Muscle layer of duodenum (tissue), 2 donors: ENCODE measurements around the gene CPB2.

Experiments
- H3K27ac ChIP-seq: one replicate; pipeline ENCODE4 v1.7.0; 2013; ENCODE audit warnings: mild to moderate bottlenecking, low read length
- H3K27me3 ChIP-seq: one replicate; pipeline ENCODE4 v1.7.0; 2013; ENCODE audit warnings: low read depth, mild to moderate bottlenecking, control low read depth, low read length
- H3K36me3 ChIP-seq, 2 donors: one replicate each; pipeline ENCODE4 v1.7.0; 2013; ENCODE audit warnings: low read length in 2 of 2, control low read depth in 1 of 2, mild to moderate bottlenecking in 1 of 2; ENCODE audit not compliant: insufficient read depth in 2 of 2, control insufficient read depth in 1 of 2
- H3K4me1 ChIP-seq, 2 donors: one replicate each; pipeline ENCODE4 v1.7.0; 2013; ENCODE audit warnings: low read length in 2 of 2, mild to moderate bottlenecking in 2 of 2, control low read depth in 1 of 2, moderate library complexity in 1 of 2; ENCODE audit not compliant: insufficient read depth in 2 of 2, control insufficient read depth in 1 of 2
- H3K4me3 ChIP-seq, 2 donors: one replicate each; pipeline ENCODE4 v1.7.0; 2013; ENCODE audit warnings: low read length in 2 of 2, low read depth in 1 of 2, mild to moderate bottlenecking in 1 of 2
- H3K9me3 ChIP-seq, 2 donors: one replicate each; pipeline ENCODE4 v1.7.0; 2013; ENCODE audit warnings: low read length in 2 of 2, control low read depth in 1 of 2, mild to moderate bottlenecking in 1 of 2; ENCODE audit not compliant: control insufficient read depth in 1 of 2
- donor health status: healthy.

The CPB2 gene

GRCh38 chr13:46041419-46041839, 63.4 kb downstream of the CPB2 start:
- Histone ChIP-seq H3K27me3 (no peaks in the 10 kb centered on the region), H3K9me3 (no peaks in the 10 kb centered on the region), H3K4me1 (no peaks in the 10 kb centered on the region), H3K4me3 (no peak overlapping the region), H3K36me3 (peaks cover 12 to 19% of the 10 kb centered on the region in 2 donors), H3K27ac (no peak overlapping the region)

GRCh38 chr13:46040763-46041162, 64.1 kb downstream of the CPB2 start:
- Histone ChIP-seq H3K4me1 (no peaks in the 10 kb centered on the region), H3K36me3 (peaks cover 12 to 24% of the 10 kb centered on the region in 2 donors), H3K4me3 (no peak overlapping the region), H3K27ac (no peak overlapping the region), H3K27me3 (no peaks in the 10 kb centered on the region), H3K9me3 (no peaks in the 10 kb centered on the region)

DNA sequence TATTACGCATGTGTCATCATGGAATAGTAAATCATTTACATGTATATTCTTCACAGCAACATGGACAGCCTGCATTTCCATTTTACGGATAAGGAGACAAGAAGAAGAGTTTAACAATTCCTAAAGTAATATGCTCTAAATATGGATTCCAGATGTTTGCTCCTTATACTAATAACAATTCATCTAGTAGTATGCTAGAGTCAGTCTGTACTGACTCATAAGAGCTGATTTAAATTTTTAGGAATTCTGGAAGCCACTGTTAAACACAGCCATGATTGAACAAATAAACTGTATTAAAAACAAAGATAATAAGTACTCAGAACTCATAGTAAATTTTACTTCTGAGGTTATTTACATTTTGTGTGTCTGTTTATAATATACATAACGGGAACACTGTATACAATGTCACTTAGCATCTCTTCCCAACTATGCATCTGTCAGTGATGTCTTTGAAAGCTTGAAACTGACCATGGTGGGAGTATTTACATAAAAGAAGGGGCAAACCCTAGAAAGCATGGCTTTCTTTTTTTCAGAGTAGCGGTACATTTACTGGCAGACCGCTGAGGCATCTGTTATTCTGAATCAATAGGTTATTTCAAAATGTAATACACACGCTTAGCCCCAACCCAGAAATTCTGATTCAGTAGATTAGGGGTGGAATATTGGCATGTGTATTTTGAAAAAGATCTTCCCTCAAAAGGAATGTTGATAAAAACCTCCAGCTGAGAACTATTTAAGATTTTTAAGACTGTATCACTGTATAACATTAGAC, 65.2 kb downstream of the CPB2 start:
- H3K36me3 ChIP-seq, result peaks cover 12 to 26% of the 10 kb centered on the region in 2 donors
- no peaks in the 10 kb centered on the region for H3K27me3 ChIP-seq
- no peak overlapping the region for H3K4me3 ChIP-seq
- H3K27ac ChIP-seq, result no peak overlapping the region
- H3K4me1 ChIP-seq, result no peaks in the 10 kb centered on the region
- H3K9me3 ChIP-seq, result no peaks in the 10 kb centered on the region

DNA sequence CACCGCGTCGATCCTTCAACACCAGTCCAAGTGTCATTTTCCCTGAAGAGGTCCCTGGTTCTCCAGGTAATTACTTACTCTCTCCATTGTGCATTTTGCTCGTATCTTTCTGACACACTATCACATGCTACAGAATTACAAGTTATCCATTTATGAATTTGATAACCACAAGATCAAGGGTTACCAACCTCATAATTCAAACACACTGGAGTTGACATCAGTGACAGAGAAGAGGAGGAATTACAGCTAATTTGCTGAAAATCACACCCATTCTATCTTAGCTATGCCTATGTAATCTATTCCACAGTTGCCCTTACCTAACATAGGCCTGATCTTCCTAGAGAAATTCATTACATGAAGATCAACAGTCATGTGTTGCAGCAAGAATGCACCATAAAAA, 66.5 kb downstream of the CPB2 start:
- Histone ChIP-seq H3K4me1 (no peaks in the 10 kb centered on the region), H3K27me3 (no peaks in the 10 kb centered on the region)

GRCh38 chr13:46035066-46035465, 69.8 kb downstream of the CPB2 start:
- Histone ChIP-seq H3K9me3 (peaks cover 0 to 6% of the 10 kb centered on the region in 2 donors), H3K4me1 (no peaks in the 10 kb centered on the region), H3K36me3 (peaks cover 8 to 24% of the 10 kb centered on the region in 2 donors), H3K27ac (no peak overlapping the region), H3K4me3 (no peak overlapping the region), H3K27me3 (no peaks in the 10 kb centered on the region)

More for the DNA sequence above, 66.5 kb downstream of the CPB2 start:
- peaks cover 12 to 26% of the 10 kb centered on the region in 2 donors for H3K36me3 ChIP-seq
- H3K4me3 ChIP-seq, result no peak overlapping the region
- H3K27ac ChIP-seq, result no peak overlapping the region
- H3K9me3 ChIP-seq, result no peaks in the 10 kb centered on the region

GRCh38 chr13:46032341-46032740, 72.5 kb downstream of the CPB2 start:
- Histone ChIP-seq H3K4me1 (no peaks in the 10 kb centered on the region), H3K36me3 (peaks cover 3 to 13% of the 10 kb centered on the region in 2 donors), H3K27ac (no peak overlapping the region), H3K4me3 (no peak overlapping the region), H3K27me3 (no peaks in the 10 kb centered on the region), H3K9me3 (peaks cover 0 to 6% of the 10 kb centered on the region in 2 donors)

DNA sequence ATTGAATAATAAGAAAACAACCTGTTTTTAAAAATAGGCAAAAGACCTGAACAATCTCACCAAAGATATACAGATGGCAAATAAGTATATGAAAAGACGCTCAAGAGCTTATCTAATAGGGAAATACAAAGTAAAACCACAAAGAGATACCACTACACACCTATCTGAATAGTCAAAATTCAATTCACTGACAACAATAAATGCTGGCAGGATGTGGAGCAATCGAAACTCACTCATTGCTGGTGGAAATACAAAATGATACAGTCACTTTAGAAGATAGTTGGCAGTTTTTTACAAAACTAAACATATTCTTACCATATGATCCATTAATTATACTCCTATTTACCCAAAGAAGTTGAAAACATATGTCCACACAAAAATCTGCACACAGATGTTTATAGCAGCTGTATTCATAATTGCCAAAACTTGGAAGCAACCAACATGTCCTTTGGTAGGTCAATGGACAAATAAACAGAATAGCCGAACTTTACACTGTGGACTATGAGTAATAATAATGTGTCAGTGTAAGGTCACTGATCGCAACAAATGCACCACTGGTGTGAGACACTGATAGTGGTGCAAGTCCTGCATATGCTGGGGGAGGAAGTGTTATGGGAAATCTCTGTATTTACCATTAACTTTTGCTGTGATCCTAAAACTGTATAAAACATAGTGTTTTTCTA, 73.1 kb downstream of the CPB2 start:
- Histone ChIP-seq H3K9me3 (peaks cover 0 to 6% of the 10 kb centered on the region in 2 donors), H3K4me1 (no peaks in the 10 kb centered on the region), H3K27me3 (no peaks in the 10 kb centered on the region), H3K36me3 (peaks cover 3 to 13% of the 10 kb centered on the region in 2 donors), H3K4me3 (no peak overlapping the region), H3K27ac (no peak overlapping the region)

DNA sequence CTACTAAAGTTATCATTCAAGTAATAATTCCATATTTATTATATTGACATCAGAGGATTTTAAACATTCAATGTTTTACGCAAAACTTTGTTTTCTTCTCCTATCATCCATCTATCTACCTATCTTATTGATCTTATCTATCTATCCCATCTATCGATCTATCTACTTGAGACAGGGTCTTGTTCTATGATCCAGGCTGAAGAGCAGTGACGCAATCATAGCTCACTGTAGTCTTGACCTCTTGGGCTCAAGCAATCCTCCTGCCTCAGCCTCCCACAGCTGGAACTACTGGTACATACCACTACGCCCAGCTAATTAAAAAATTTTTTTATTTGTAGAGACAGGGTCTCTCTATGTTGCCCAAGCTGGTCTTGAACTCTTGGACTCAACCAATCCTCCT, 79.7 kb downstream of the CPB2 start:
- Histone ChIP-seq H3K27ac (no peak overlapping the region), H3K27me3 (no peaks in the 10 kb centered on the region)

DNA sequence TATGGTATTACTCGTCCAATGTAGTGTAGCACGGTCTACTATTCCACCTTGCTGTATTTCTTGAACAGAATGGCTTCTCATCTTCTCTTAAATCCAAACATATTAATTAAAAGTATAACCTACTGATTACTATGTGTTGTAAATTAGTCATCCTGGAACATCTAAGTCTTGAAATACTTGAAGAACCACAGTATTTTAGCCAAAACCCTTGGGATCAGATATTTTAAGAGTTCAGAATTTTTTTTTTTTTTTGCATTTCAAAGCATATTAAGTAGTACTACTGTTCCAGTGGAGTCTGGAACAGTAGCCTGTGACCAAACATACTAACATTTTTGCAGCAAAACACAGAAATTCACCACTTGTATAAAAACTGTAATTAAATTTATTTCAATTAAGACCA, 82.4 kb downstream of the CPB2 start:
- no peak overlapping the region for H3K4me3 ChIP-seq
- no peak overlapping the region for H3K27ac ChIP-seq
- H3K36me3 ChIP-seq, result peaks cover 0 to 18% of the 10 kb centered on the region in 2 donors
- H3K4me1 ChIP-seq, result no peaks in the 10 kb centered on the region
- H3K27me3 ChIP-seq, result no peaks in the 10 kb centered on the region
- no peaks in the 10 kb centered on the region for H3K9me3 ChIP-seq

More for the DNA sequence above, 79.7 kb downstream of the CPB2 start:
- Histone ChIP-seq H3K4me3 (no peak overlapping the region), H3K36me3 (peaks cover 0 to 2% of the 10 kb centered on the region in 2 donors), H3K9me3 (no peaks in the 10 kb centered on the region), H3K4me1 (no peaks in the 10 kb centered on the region)

- no peaks in the 10 kb centered on the region for H3K9me3 ChIP-seq
- peaks cover 15 to 35% of the 10 kb centered on the region in 2 donors for H3K36me3 ChIP-seq
- H3K27me3 ChIP-seq, result no peaks in the 10 kb centered on the region
- no peak overlapping the region for H3K27ac ChIP-seq
- H3K4me3 ChIP-seq, result no peak overlapping the region
- no peaks in the 10 kb centered on the region for H3K4me1 ChIP-seq
These were observed 88.6 kb downstream of the CPB2 start for GRCh38 chr13:46016216-46016615.

- Histone ChIP-seq H3K4me3 (no peak overlapping the region), H3K9me3 (no peaks in the 10 kb centered on the region), H3K36me3 (peaks cover 15 to 39% of the 10 kb centered on the region in 2 donors), H3K27me3 (no peaks in the 10 kb centered on the region), H3K4me1 (no peaks in the 10 kb centered on the region), H3K27ac (no peak overlapping the region)
These were observed 89.5 kb downstream of the CPB2 start for GRCh38 chr13:46015366-46015765.
